ENCODE results near the gene ALDH1A2.

GRCh38 chr15:58042006-58042405 lies 23.5 kb downstream of the ALDH1A2 start:
- TF ChIP-seq POLR2AphosphoS5 (IDR thresholded peaks at IDR 0.05) (no peak), RAD21 (conservative IDR thresholded peaks at IDR 0.05) (no peak), TAF1 (IDR thresholded peaks at IDR 0.05; ENCODE audit: low read depth) (no peak), REST (IDR thresholded peaks at IDR 0.05; ENCODE audit: borderline replicate concordance) (no peak)

Measured in neural cell (in vitro differentiated cells).